ENCODE results near the gene CHSY3.
A peak's percentile ranks its signal among the peaks of the same experiment; 100 is the strongest.

Gene CHSY3

GRCh38 chr5:129899454-129899853 is 4.8 kb upstream of the CHSY3 start:
- H3K4me3 ChIP-seq (replicated peaks; ENCODE audit: low read depth, low read length), result no peak overlapping the region
- no peak for TF ChIP-seq CTCF (IDR thresholded peaks at IDR 0.05; ENCODE audit: insufficient read depth, low read length, poor library complexity, severe bottlenecking)
- H3K36me3 ChIP-seq (ENCODE audit: control insufficient read depth, insufficient read depth, low read length), result no peaks in the 10 kb centered on the region
- H3K27me3 ChIP-seq (replicated peaks; ENCODE audit: control insufficient read depth, insufficient read depth, low read length), result no peaks in the 10 kb centered on the region
- DNase-seq (ENCODE audit: extremely low read depth, insufficient read length), result no peak

- no peak for TF ChIP-seq CTCF (IDR thresholded peaks at IDR 0.05; ENCODE audit: insufficient read depth, low read length, poor library complexity, severe bottlenecking)
- Histone ChIP-seq H3K36me3 (ENCODE audit: control insufficient read depth, insufficient read depth, low read length) (no peaks in the 10 kb centered on the region), H3K4me3 (replicated peaks; ENCODE audit: low read depth, low read length) (no peak overlapping the region), H3K27me3 (replicated peaks; ENCODE audit: control insufficient read depth, insufficient read depth, low read length) (no peaks in the 10 kb centered on the region; the same call in 1 of the 2 replicates)
- no peak for DNase-seq (ENCODE audit: extremely low read depth, insufficient read length)
These were observed 1.4 kb upstream of the CHSY3 start for GRCh38 chr5:129902816-129903215.

GRCh38 chr5:129903466-129904101 is 681 bp upstream of the CHSY3 start:
- Histone ChIP-seq H3K4me3 (replicated peaks; ENCODE audit: low read depth, low read length) (peak overlapping the region; percentile 44; the same call in 1 of the 2 replicates), H3K36me3 (ENCODE audit: control insufficient read depth, insufficient read depth, low read length) (no peaks in the 10 kb centered on the region), H3K27me3 (replicated peaks; ENCODE audit: control insufficient read depth, insufficient read depth, low read length) (no peaks in the 10 kb centered on the region; the same call in 1 of the 2 replicates)
- no peak for DNase-seq (ENCODE audit: extremely low read depth, insufficient read length)
- no peak for TF ChIP-seq CTCF (IDR thresholded peaks at IDR 0.05; ENCODE audit: insufficient read depth, low read length, poor library complexity, severe bottlenecking)

GRCh38 chr5:129904667-129905472 is 605 bp downstream of the CHSY3 start:
- Histone ChIP-seq H3K36me3 (ENCODE audit: control insufficient read depth, insufficient read depth, low read length) (no peaks in the 10 kb centered on the region), H3K4me3 (replicated peaks; ENCODE audit: low read depth, low read length) (peak overlapping the region; percentile 44), H3K27me3 (replicated peaks; ENCODE audit: control insufficient read depth, insufficient read depth, low read length) (no peaks in the 10 kb centered on the region; the same call in 1 of the 2 replicates)
- no peak for TF ChIP-seq CTCF (IDR thresholded peaks at IDR 0.05; ENCODE audit: insufficient read depth, low read length, poor library complexity, severe bottlenecking)
- DNase-seq (ENCODE audit: extremely low read depth, insufficient read length), result no peak

GRCh38 chr5:129905473-129906176 is 1.4 kb downstream of the CHSY3 start:
- no peak for TF ChIP-seq CTCF (IDR thresholded peaks at IDR 0.05; ENCODE audit: insufficient read depth, low read length, poor library complexity, severe bottlenecking)
- H3K4me3 ChIP-seq (replicated peaks; ENCODE audit: low read depth, low read length), result no peak overlapping the region

More at GRCh38 chr5:129905473-129906176, 1.4 kb downstream of the CHSY3 start:
- Histone ChIP-seq H3K27me3 (replicated peaks; ENCODE audit: control insufficient read depth, insufficient read depth, low read length) (no peaks in the 10 kb centered on the region; the same call in 1 of the 2 replicates), H3K36me3 (ENCODE audit: control insufficient read depth, insufficient read depth, low read length) (no peaks in the 10 kb centered on the region)
- peak; percentile 8 for DNase-seq (ENCODE audit: extremely low read depth, insufficient read length)

Data from GM06990 (cell line).